GM19397 (cell line): ENCODE results near the gene SELP.
A peak's percentile ranks its signal among the peaks of the same experiment; 100 is the strongest.

Source experiments
- ATAC-seq: cut with Tn5 transposase; IDR thresholded peaks from one replicate; pipeline ENCODE4 v1.9.1; 2021; ENCODE audit warnings: mild to moderate bottlenecking, moderate library complexity; ENCODE audit not compliant: unreplicated experiment

SELP gene

DNA sequence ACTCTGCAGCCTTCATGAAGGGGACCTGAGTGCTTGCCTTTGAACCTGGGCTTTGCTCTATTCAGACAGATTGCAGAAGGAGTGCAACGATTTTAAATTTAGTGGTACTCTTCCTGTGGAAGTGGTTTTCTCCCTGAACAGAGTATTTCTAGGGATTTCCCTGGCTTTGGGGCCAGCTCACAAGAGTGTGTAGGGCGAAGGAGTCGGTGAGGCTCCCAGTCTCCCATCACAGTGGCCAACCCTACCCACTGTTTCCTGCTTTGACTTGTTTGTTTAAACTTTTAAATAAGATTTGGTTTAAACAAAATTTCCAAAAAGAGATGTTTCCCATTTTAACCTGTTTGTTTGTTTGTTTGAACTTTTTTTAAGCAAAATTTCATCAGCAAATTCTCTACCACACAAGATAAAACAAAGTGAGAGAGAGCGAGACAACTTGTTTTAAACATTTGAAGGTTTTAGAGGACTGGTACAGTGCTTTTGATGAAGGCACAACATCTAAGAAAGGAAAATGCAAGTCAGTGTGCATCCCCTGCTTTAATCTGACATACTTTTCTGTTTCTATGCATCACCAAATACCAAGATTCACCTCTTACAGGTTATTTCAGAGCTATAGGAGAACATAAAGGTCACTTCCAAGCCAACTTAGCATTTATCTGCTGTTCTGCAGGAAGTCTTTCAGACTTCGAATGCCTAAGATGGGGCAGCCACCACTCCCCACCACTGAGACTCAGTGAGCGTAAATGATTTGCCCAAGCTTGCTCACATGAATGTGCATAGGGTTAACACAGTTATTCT is 6.6 kb downstream of the SELP start:
- no peak for ATAC-seq

DNA sequence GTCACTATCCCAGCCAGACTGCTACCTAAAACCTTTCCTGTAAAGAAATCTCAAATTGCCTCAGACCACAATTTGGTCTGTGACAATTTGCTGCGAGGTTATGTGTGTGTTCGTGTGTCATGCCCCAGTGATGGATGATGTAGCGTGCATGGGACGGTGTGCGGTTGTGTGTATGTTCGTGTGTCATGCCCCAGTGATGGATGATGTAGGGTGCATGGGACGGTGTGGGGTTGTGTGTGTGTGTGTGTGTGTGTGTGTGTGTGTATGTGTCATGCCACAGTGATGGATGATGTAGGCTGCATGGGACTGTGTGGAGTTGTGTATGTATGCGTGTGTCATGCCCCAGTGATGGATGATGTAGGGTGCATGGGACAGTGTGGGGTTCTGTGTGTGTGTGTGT is 9.4 kb downstream of the SELP start:
- ATAC-seq: no peak

GRCh38 chr1:169618367-169618766 is 11.6 kb downstream of the SELP start:
- no peak for ATAC-seq

- ATAC-seq: no peak
These were observed 14.1 kb downstream of the SELP start for GRCh38 chr1:169615803-169616202.

DNA sequence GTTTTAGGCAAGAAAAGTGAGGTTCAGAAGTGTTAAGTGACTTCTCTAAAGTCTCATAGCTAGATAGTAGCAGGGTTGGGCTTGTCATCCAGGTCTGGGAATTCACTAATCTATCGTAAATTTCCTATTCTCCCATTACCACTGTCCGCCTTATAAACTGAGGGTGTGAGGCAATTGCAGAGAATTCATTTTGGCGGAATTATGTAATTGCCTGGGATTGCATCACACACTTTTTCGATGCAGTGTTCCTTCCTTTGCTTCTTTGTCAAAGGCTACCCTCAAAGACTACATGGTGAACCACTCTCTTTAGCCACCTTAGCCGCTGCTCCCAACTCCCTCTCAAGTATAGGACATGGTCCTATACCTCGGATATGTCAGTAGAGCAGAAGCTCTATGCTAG is 19.1 kb downstream of the SELP start:
- ATAC-seq: no peak

DNA sequence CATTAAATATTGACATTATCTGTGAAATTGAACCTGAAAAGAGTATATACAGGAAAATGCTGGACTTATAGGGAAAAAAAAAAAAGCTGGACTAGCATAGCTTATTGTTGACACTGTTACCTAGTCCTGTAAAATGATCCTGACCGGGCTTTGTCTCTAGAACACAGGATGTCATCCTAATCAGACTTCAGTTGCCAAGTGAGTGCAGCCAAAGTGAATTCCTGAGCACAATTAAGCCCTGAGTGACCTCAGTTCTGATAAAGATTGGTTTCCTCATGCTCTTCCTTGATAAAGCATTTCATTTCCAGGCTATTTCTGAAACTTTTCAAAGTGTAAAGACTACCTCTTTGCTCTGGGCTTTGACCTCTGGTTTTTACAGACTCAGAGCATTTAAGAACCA is 19.8 kb downstream of the SELP start:
- ATAC-seq: no peak

- no peak for ATAC-seq
These were observed 21.7 kb downstream of the SELP start for GRCh38 chr1:169608226-169608625.

DNA sequence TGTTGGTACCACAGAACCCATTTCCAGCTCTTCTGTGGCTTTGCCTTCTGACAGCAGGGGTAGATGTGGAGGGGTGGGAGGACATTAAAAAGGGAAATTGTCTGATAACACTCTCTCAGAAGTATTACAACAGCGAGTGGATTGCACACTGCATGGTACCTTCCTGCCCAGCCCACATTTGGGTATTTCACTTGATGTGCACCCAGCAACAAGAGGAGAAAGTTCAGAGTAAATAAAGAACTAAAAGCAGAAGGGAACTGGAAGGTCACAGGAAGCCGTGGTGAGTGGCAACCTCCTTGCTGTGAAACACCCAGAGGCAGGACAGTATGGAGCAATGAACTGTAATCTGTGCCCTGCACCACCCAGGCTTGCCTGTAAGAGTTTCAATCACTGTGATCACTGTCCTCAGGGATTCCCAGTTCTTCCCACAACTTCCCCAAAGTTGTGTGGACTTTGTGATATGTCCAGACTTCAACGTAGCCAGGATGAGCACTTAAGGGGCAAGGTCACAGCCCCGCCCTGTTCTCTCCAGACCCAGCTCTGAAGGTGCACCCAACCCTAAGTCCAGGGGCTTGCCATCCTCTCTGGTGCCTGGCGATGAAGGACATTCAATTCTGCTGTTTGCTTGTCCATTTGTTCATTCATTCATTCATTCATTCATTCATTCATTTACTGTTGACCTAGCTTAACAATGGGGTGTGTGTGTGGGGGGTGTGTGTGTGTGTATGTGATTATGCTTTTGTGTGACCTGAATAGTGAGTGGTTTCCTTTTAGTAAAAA is 25.0 kb downstream of the SELP start:
- no peak for ATAC-seq

- no peak for ATAC-seq
These were observed 28.6 kb downstream of the SELP start for GRCh38 chr1:169601096-169601881.

DNA sequence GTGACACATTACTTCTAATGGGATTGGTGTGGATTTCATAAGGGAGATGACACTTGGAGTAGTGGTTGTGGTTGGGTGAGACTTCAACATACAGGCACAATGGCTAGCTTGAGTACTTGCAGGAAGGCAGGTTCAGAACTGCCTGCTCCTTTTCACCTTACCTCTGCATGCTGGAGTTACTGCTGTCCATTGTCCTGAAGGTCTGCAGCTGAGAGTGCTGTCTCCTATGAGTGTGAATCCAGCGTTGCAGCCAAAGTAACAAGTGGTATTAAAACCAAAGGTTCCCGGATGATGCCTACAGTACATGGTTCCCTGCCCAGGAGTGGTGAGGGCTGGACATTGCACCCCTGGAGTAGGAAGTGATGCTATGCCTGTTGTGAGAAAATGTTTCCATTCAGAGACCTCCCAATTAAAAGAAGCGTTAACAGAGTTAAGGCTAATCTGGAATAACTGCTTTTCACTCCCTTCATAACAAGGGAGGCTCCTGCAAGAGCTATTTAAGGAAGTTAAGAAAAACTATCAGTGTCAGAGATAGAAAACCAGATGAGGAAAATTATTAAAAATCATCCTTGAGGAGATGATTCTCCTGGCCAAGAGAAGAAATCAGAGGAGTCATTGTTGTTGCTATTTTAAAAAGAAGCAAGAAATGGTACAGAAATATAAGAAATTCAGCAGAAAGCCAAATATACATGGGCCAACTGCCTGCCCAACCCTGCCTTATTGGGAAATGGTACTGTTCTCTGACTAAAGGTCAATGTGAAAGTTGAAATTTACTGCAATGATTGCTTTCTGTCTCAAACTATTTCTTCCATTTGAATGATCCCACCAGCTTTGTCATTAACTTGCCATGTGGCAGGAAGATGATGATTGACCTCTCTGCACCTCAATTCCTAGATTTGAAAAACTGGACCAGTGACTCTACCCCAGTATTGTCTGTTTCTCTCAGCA is 33.9 kb downstream of the SELP start:
- ATAC-seq: no peak

GRCh38 chr1:169594391-169594790 is 35.5 kb downstream of the SELP start:
- no peak for ATAC-seq

DNA sequence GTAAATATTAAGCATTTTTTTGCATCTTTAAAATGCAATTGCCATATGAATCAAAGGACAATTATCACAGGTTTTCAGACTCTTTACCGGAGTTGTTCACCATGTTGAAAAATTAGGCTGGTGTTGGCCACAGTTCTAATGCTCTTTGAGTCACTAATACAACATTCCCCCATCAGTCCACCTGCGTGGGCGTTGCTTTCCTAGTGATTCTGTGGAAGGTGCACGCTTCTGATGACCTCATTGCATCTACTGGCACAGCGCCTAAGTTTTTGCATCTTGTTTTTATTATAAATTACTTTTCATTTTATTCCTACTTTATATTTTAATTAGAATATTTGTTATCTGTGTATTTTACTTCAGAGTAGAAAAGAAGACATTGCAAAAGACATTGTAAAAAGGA is 39.0 kb downstream of the SELP start:
- ATAC-seq: no peak

GRCh38 chr1:169588785-169589485 is 41.0 kb downstream of the SELP start:
- no peak for ATAC-seq

DNA sequence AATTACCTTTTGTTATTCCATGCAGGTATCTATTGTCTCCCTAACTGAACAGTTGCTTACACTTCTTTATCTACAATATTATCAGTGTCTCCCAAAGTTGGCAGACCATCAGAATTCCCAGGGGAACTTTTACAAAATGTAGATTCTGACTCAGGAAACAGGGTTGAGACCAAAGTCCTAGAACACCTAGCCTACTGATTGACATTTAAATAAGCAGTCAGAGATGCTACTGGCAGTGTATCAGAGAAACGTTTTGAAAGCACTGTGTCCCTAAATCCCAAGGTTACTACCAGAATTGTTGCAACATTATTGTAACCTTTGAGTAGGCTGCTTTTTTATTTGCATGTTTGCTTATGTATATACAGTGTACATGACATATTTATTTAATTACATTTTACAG is 41.8 kb downstream of the SELP start:
- no peak for ATAC-seq

GRCh38 chr1:169586395-169587255 is 43.3 kb downstream of the SELP start, which contains the start of gene F5:
Gene F5 (minus strand): TSS chr1:169586481. CDS start chr1:169586386, 95 bp downstream.
- ATAC-seq: peak; percentile 87

GRCh38 chr1:169586067-169586394 is 43.9 kb downstream of the SELP start:
- no peak for ATAC-seq

- no peak for ATAC-seq
These were observed 44.7 kb downstream of the SELP start for GRCh38 chr1:169585181-169585580.

GRCh38 chr1:169584483-169585144 is 45.3 kb downstream of the SELP start:
- ATAC-seq: no peak
